Osteocyte (in vitro differentiated cells): ENCODE measurements around the gene TMEM178B. TPM values are rescaled to one million over a fixed set of nuclear protein-coding genes. Genes with fewer than 3 reads are reported as not detected.

Experiments used
- DNase-seq: peaks from one replicate; pipeline ENCODE4 v3.0.0; 2021; ENCODE audit warnings: mixed read lengths; ENCODE audit not compliant: unreplicated experiment; ENCODE audit errors: extremely low spot score
- H3K27ac Mint-ChIP-seq: one replicate; pipeline ENCODE4 v1.8.0; 2021; ENCODE audit warnings: mild to moderate bottlenecking, mixed read lengths; ENCODE audit not compliant: unreplicated experiment
- H3K27me3 Mint-ChIP-seq: one replicate; pipeline ENCODE4 v1.8.0; 2021; ENCODE audit warnings: mixed read lengths; ENCODE audit not compliant: unreplicated experiment
- H3K36me3 Mint-ChIP-seq: one replicate; pipeline ENCODE4 v1.8.0; 2021; ENCODE audit warnings: mixed read lengths; ENCODE audit not compliant: unreplicated experiment
- H3K4me1 Mint-ChIP-seq: one replicate; pipeline ENCODE4 v1.8.0; 2021; ENCODE audit warnings: mixed read lengths; ENCODE audit not compliant: unreplicated experiment
- H3K4me3 Mint-ChIP-seq: one replicate; pipeline ENCODE4 v1.8.0; 2021; ENCODE audit warnings: mild to moderate bottlenecking, moderate library complexity, mixed read lengths; ENCODE audit not compliant: unreplicated experiment
- H3K9me3 Mint-ChIP-seq: one replicate; pipeline ENCODE4 v1.8.0; 2021; ENCODE audit warnings: mixed read lengths; ENCODE audit not compliant: unreplicated experiment
- total RNA-seq: library from RNA; stranded (reverse); gene quantifications from 2 replicates; pipeline ENCODE4 v1.2.1, GENCODE V29; 2021
- TF ChIP-seq, protein P1 (sequence below): fragments of 200-600 bp; sonication (generic); IDR thresholded peaks from 2 replicates; pipeline ENCODE4 v1.5.0; 2021; ENCODE audit warnings: antibody characterized with exemption, mild to moderate bottlenecking, moderate library complexity

Gene TMEM178B
- total RNA-seq, 1 donor from 2014 or later, result 0.70 TPM

DNA sequence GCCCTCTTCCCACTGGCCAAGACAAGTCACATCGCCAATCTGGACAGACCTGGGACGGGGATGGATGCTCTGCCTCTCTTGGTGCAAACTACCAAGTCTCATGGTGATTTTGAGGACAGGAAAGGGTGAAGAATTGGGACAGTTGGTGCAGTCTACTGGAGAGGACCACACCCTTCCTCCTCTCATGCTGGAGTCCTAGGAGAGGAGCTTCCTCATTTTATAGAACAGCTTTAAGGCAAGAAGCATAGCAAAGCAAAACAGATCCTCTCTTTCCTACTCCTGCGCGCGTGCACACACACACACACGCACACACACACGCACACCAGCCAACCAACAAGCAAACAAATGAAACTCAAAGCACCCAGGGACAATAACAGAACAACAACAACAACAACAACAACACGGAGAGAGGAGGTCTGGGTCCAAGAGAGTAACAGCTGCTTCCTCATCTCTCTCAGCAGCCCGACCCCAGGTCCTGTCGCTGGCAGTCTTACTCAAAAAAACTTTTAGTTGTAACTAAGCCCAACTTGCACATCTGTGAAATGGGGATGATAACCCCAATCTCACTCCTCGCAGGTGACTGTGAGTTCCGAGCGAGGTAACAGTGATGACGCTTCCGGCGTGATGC, 83.4 kb downstream of the TMEM178B start:
- H3K36me3 Mint-ChIP-seq, result no peaks in the 10 kb centered on the region
- DNase-seq, result no peak
- H3K27me3 Mint-ChIP-seq, result no peaks in the 10 kb centered on the region
- peaks cover 9% of the 10 kb centered on the region for H3K4me1 Mint-ChIP-seq
- no peak overlapping the region for H3K4me3 Mint-ChIP-seq
- no peak overlapping the region for H3K27ac Mint-ChIP-seq
- TF ChIP-seq, protein P1, sequence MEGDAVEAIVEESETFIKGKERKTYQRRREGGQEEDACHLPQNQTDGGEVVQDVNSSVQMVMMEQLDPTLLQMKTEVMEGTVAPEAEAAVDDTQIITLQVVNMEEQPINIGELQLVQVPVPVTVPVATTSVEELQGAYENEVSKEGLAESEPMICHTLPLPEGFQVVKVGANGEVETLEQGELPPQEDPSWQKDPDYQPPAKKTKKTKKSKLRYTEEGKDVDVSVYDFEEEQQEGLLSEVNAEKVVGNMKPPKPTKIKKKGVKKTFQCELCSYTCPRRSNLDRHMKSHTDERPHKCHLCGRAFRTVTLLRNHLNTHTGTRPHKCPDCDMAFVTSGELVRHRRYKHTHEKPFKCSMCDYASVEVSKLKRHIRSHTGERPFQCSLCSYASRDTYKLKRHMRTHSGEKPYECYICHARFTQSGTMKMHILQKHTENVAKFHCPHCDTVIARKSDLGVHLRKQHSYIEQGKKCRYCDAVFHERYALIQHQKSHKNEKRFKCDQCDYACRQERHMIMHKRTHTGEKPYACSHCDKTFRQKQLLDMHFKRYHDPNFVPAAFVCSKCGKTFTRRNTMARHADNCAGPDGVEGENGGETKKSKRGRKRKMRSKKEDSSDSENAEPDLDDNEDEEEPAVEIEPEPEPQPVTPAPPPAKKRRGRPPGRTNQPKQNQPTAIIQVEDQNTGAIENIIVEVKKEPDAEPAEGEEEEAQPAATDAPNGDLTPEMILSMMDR, result no peak
- H3K9me3 Mint-ChIP-seq, result no peaks in the 10 kb centered on the region

DNA sequence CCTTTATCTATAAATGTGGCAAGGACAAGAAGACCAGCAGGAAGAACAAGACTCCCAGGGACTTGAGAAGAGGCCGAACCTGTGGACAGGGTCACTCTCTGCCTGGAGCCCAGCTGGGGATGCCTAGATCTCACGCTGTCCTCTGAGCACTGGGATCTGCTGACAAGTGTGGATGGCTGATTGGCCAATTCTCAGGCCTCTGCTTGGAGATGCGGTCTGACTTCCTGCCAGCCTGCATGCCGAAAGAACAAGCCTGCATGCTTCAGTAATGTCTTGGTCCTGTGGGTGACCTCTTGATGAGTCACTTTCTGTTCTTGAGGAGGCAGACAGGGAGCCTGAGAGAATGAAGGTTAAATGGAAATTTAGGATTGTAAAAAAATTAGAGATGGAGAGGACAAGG, 84.7 kb downstream of the TMEM178B start:
- no peak overlapping the region for H3K27ac Mint-ChIP-seq
- no peak overlapping the region for H3K4me3 Mint-ChIP-seq
- no peaks in the 10 kb centered on the region for H3K36me3 Mint-ChIP-seq
- DNase-seq, result no peak
- TF ChIP-seq, protein P1, result no peak
- no peaks in the 10 kb centered on the region for H3K27me3 Mint-ChIP-seq
- peaks cover 9% of the 10 kb centered on the region for H3K4me1 Mint-ChIP-seq
- H3K9me3 Mint-ChIP-seq, result no peaks in the 10 kb centered on the region

DNA sequence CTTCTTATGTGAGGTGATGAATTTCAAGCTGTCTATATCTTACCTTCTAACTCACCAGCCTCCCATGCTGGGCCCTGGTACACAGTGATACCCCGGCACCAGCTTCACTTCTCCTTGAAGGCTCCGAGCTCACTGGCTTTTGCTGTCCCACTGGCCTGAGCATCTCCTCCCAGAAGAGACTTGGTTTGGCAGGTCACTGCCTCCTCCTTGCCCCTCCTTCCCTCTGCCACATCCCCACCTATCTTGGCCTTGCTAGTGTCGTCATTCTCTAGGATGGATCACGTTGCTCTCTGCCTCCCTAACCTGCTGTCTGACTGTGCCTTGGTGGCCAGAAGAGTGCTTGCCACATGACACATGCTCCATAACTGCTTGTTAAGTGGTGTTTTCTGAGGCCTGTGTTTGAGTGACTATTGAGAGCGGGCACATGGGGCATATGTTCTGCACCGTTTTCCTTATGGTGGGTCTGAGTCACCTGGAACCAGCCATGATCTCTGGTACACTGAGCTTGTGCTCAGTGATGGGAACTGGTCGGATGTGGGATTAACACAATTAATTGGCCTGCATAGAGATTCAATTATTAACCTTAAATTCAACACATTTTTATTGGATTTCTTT, 86.5 kb downstream of the TMEM178B start:
- no peaks in the 10 kb centered on the region for H3K9me3 Mint-ChIP-seq
- no peak overlapping the region for H3K27ac Mint-ChIP-seq
- H3K4me3 Mint-ChIP-seq, result no peak overlapping the region
- DNase-seq, result no peak
- peaks cover 9% of the 10 kb centered on the region for H3K4me1 Mint-ChIP-seq
- H3K27me3 Mint-ChIP-seq, result no peaks in the 10 kb centered on the region
- no peaks in the 10 kb centered on the region for H3K36me3 Mint-ChIP-seq
- TF ChIP-seq, protein P1, result no peak

DNA sequence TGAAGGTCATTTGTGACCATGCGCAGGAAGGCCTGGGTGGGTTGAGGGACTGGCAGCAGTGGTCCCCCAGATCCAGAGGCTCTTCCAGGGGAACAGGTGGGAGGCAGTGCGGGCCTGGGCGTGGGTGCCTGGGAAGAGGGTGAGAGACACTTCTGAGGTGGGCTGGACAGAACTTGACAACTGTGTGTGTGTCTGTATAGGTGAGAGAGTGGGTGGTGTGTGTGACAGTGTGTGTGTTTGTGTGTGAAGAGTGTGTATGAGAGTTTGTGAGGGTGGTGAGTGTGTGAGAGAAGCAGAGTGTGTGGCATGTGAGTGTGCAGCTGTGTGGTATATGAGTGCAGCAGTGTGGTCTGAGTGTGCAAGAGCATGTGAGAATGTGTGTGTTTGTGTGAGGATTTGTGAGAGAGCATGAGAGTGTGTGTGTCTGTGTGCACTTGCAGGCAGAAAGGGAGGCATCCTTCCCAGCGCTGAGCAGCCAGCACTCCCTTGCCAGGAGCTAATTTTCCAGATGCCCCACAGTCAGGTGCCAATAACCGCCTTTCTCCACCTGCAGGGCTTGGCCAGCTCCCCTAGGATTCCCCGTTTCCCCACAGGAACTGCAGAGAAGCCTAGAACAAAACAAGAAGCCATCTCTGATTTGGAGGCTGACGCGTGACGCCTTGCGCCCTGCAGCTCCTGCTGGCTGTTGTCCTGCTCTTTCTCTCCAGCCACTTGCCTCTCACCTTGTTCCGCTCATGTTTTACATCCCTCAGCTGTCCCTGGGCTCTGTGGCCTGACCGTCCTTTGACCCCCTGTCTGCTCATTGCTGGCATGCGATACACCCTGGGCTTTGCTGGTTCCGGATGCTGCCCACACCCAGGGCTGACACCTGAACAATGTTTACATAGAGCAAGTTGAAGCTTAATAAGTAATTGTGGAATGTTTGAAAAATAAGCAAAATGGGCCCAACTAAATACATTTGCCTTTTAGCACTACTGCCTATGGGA, 88.0 kb downstream of the TMEM178B start:
- H3K27me3 Mint-ChIP-seq, result no peaks in the 10 kb centered on the region
- H3K27ac Mint-ChIP-seq, result no peak overlapping the region
- H3K9me3 Mint-ChIP-seq, result no peaks in the 10 kb centered on the region
- no peak overlapping the region for H3K4me3 Mint-ChIP-seq
- no peak for DNase-seq
- H3K36me3 Mint-ChIP-seq, result no peaks in the 10 kb centered on the region
- H3K4me1 Mint-ChIP-seq, result peaks cover 9% of the 10 kb centered on the region
- TF ChIP-seq, protein P1, result no peak

DNA sequence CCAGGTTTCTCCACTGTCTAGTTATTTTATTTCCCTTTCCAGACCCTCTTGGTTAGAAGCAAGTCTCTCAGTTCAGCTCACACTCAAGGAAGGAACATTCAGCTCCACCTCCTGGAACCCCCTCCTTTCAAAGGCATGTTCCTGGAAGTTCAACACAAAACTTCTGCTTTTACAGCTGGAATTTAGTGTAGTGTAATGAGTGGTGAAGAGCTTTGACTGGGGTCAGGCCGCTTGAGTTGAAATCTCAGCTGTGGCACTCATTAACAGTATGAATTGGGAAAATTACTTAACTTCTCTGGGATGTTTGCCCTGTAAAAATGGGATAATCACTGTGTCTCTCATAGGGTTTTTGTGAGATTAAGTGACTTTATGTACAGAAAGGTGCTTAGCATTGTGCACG, 91.7 kb downstream of the TMEM178B start:
- TF ChIP-seq, protein P1, result no peak
- Mint-ChIP-seq H3K27ac (no peak overlapping the region), H3K9me3 (no peaks in the 10 kb centered on the region), H3K4me1 (no peaks in the 10 kb centered on the region), H3K27me3 (no peaks in the 10 kb centered on the region), H3K36me3 (no peaks in the 10 kb centered on the region), H3K4me3 (no peak overlapping the region)
- DNase-seq, result no peak
